ENCODE results near the gene FTSJ1. TPM values are rescaled to one million over a fixed set of nuclear protein-coding genes. Genes with fewer than 3 reads are reported as not detected.

The FTSJ1 gene
- total RNA-seq, 1 experiment from 2014 or later, result 29.4 TPM

- Histone ChIP-seq H3K27ac (no peak overlapping the region), H3K9me3 (replicated peaks) (no peaks in the 10 kb centered on the region), H3K36me3 (no peaks in the 10 kb centered on the region), H3K4me3 (no peak overlapping the region), H3K4me1 (no peaks in the 10 kb centered on the region), H3K27me3 (no peaks in the 10 kb centered on the region)
- no peak for DNase-seq
Observed at GRCh38 chrX:48477960-48478755, 2.2 kb downstream of the FTSJ1 start.

GRCh38 chrX:48478806-48479205, 2.8 kb downstream of the FTSJ1 start:
- Histone ChIP-seq H3K27me3 (no peaks in the 10 kb centered on the region), H3K4me3 (no peak overlapping the region), H3K27ac (no peak overlapping the region), H3K4me1 (no peaks in the 10 kb centered on the region), H3K36me3 (no peaks in the 10 kb centered on the region), H3K9me3 (replicated peaks) (no peaks in the 10 kb centered on the region)
- no peak for DNase-seq

DNA sequence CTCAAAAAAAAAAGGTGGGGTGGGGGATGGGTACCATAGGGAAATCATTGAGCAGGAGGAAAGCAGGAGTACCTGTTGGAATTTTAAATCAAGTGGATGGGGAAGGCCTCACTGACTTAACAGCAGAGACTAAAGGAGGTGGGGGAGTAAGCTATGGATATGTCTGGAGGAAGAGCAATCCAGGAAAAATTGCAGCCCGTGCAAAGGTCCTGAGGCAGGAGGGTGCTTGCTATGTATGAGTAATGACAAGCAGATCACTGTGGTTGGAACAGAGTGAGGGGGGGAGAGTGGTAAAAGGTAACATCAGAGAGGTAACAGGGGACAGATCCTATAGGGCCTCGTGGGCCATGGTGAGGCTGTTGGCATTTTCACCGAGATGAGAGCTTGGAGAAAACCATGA, 4.1 kb downstream of the FTSJ1 start:
- no peaks in the 10 kb centered on the region for H3K4me1 ChIP-seq
- no peaks in the 10 kb centered on the region for H3K9me3 ChIP-seq (replicated peaks)
- no peaks in the 10 kb centered on the region for H3K27me3 ChIP-seq
- no peak overlapping the region for H3K27ac ChIP-seq
- no peak for DNase-seq
- H3K4me3 ChIP-seq, result no peak overlapping the region
- H3K36me3 ChIP-seq, result no peaks in the 10 kb centered on the region

DNA sequence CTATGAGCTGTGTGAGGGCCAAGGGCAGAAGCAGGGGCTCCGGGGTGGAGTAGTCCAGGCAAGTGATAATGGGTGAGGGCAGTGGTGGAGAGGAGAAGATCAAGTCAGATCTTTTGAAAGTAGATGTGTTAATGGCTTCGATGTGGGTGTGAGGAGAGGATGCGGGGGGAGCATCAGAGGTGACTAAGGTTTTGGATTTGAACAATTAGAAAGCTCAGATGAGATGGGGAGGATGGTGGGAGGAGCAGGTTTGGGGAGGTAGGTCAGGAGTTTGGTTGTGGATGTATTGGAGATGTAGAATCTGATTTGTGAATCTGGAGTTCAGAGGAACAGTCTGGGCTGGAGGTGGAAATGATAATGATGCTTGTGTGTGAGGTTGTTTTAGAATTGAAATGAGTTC, 4.6 kb downstream of the FTSJ1 start:
- no peaks in the 10 kb centered on the region for H3K4me1 ChIP-seq
- H3K4me3 ChIP-seq, result no peak overlapping the region
- no peak for DNase-seq
- no peaks in the 10 kb centered on the region for H3K9me3 ChIP-seq (replicated peaks)
- H3K36me3 ChIP-seq, result no peaks in the 10 kb centered on the region
- no peak overlapping the region for H3K27ac ChIP-seq
- H3K27me3 ChIP-seq, result no peaks in the 10 kb centered on the region

- Histone ChIP-seq H3K4me1 (no peaks in the 10 kb centered on the region), H3K36me3 (no peaks in the 10 kb centered on the region), H3K27ac (no peak overlapping the region), H3K27me3 (no peaks in the 10 kb centered on the region), H3K4me3 (no peak overlapping the region), H3K9me3 (replicated peaks) (no peaks in the 10 kb centered on the region)
- no peak for DNase-seq
Observed at GRCh38 chrX:48482526-48482925, 6.5 kb downstream of the FTSJ1 start.

DNA sequence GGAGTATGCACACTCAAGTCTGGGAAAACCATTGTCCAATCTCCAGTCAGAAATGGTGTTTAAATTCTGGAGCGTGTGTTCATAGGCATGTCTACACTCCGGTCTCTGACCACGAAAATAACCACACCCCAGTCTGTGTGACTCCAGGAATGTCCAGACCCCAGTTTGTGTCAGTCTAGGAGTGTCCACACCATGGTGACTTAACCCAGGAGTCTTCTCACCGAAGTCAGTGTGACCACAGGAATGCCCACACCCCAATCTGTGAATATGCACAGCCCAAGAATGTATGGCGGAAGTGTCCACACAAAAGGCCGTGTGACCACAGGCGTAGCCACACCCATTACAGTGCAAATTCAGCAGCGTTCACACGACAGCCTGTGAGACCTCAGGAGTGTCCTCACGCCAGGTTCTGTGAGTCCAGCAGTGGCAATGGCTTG, 11.4 kb downstream of the FTSJ1 start:
- Histone ChIP-seq H3K27me3 (no peaks in the 10 kb centered on the region), H3K4me3 (no peak overlapping the region), H3K9me3 (replicated peaks) (no peaks in the 10 kb centered on the region), H3K36me3 (no peaks in the 10 kb centered on the region), H3K4me1 (peaks cover 3% of the 10 kb centered on the region; the same call in 1 of the 2 replicates), H3K27ac (peak overlapping the region; percentile 78)
- peak; percentile 47 to 64 for DNase-seq

DNA sequence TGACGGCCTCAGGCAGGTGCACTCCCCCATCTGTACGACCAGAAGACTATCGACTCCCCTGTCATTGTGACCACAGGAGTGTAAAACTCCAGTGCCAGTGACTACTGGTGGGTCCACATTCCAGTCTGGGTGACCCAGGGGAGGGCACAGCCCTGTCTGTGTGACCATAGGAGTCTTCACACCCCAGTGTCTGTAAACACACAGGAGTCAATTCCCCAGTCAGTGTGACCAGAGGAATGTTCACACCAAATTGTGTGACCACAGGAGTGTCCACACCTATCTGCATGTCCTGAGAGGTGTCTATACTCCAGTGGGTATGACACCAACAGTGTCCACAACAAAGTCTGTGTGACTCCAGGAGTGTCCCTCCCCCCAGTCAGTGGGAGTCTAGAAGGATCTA, 12.0 kb downstream of the FTSJ1 start:
- H3K27ac ChIP-seq, result peak overlapping the region; percentile 78
- no peak for DNase-seq

DNA sequence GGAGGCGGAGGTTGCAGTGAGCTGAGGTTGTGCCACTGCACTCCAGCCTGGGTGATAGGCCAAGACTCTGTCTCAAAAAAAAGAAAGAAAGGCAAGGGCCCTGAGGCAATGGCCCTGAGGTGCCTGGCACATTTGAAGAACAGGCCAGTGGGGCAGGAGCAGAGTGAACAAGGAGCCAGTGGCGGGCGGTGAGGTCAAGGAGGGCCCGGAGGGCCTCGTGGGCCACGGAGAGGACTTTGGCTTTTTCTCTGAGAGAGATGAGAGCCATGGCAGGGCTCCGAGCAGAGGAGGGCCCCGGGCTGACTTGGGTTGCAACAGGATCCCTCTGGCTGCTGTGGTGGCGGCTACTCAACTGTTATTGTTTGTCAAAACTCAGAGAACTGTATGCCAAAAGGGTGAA, 13.3 kb downstream of the FTSJ1 start:
- H3K36me3 ChIP-seq, result no peaks in the 10 kb centered on the region
- H3K9me3 ChIP-seq (replicated peaks), result no peaks in the 10 kb centered on the region
- peaks cover 3% of the 10 kb centered on the region; the same call in 1 of the 2 replicates for H3K4me1 ChIP-seq
- DNase-seq, result no peak
- H3K4me3 ChIP-seq, result no peak overlapping the region
- H3K27me3 ChIP-seq, result no peaks in the 10 kb centered on the region
- H3K27ac ChIP-seq, result no peak overlapping the region

More for the DNA sequence above, 12.0 kb downstream of the FTSJ1 start:
- H3K4me3 ChIP-seq, result no peak overlapping the region
- H3K36me3 ChIP-seq, result no peaks in the 10 kb centered on the region
- H3K4me1 ChIP-seq, result peaks cover 3% of the 10 kb centered on the region; the same call in 1 of the 2 replicates
- no peaks in the 10 kb centered on the region for H3K9me3 ChIP-seq (replicated peaks)
- no peaks in the 10 kb centered on the region for H3K27me3 ChIP-seq

DNA sequence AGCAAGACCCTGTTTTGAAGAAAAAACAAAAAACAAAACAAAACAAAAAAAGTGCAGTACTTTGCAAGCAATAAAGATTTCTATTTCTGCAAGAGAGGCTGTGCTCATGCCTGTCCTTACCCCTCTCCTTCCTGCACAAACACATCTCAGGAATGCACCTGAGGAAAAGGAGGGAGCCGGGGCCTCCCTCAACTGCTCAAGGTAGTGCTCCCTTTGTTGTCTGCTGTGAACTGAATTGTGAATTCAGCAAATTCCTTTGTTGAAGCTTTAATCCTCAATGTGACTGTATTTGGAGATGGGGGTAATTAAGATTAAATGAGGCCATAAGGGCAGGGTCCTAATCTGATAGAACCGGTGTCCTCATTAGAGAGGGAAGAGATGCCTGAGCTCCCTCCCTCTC, 13.9 kb downstream of the FTSJ1 start:
- no peak overlapping the region for H3K4me3 ChIP-seq
- H3K9me3 ChIP-seq (replicated peaks), result no peaks in the 10 kb centered on the region
- DNase-seq, result no peak
- H3K4me1 ChIP-seq, result peaks cover 3% of the 10 kb centered on the region; the same call in 1 of the 2 replicates
- H3K27me3 ChIP-seq, result no peaks in the 10 kb centered on the region
- H3K36me3 ChIP-seq, result no peaks in the 10 kb centered on the region
- H3K27ac ChIP-seq, result no peak overlapping the region

DNA sequence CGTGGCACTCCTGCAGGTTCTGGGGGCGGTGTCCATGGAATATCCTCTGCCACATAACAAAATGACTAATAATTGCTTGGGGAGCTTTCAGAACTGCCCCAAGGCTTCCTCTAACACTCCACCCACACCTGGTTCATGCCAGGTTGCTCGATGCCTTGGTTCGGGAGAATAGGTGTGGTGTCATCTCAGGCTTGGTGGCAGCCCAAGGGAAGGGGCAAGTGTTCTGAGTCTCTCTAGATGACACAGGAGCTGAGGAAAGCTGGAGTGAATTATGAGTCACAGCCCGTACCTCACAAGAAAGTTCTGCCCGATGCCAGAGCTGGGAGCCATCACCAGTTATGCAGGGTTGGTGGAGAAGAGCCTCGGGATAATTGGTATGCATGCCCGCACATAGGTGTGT, 14.7 kb downstream of the FTSJ1 start:
- Histone ChIP-seq H3K4me3 (no peak overlapping the region), H3K9me3 (replicated peaks) (no peaks in the 10 kb centered on the region), H3K27ac (no peak overlapping the region), H3K4me1 (peaks cover 3% of the 10 kb centered on the region; the same call in 1 of the 2 replicates), H3K36me3 (no peaks in the 10 kb centered on the region), H3K27me3 (no peaks in the 10 kb centered on the region)
- no peak for DNase-seq

- H3K4me1 ChIP-seq, result peaks cover 3% of the 10 kb centered on the region; the same call in 1 of the 2 replicates
- DNase-seq, result no peak
- no peak overlapping the region for H3K27ac ChIP-seq
- no peaks in the 10 kb centered on the region for H3K27me3 ChIP-seq
- H3K4me3 ChIP-seq, result no peak overlapping the region
- H3K9me3 ChIP-seq (replicated peaks), result no peaks in the 10 kb centered on the region
- no peaks in the 10 kb centered on the region for H3K36me3 ChIP-seq
Observed at GRCh38 chrX:48491809-48492208, 15.8 kb downstream of the FTSJ1 start.

DNA sequence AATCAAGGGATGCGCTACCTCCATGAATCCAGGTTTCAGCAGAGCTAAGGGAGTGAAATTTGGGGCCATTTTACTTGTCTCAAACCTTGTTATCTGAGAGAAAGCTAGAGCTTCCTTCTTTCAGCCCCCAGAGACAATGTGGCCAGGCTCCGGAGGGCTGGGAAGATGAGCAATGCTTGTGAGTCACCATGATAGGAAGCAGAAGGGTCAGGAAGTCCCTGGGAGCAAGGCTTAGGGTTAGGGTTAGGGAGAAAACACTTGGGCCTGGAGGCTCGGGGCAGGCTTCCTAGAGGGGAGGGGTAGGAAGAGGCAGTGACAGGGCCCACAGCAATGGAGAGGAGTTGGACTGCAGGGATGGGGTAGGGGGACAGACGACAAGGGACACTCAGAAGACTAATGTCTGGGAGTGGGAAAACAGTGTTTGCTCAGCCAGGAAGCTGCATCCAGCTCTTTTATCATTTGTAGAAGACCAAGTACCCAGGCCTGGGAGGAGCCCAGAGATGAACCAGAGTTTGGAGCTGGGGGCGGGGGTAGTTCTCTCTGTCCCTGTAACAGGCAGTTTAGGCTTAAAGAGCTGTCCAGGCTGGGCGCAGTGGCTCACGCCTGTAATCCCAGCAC, 16.4 kb downstream of the FTSJ1 start:
- Histone ChIP-seq H3K27me3 (no peaks in the 10 kb centered on the region), H3K9me3 (replicated peaks) (no peaks in the 10 kb centered on the region), H3K4me1 (peaks cover 3% of the 10 kb centered on the region; the same call in 1 of the 2 replicates), H3K4me3 (no peak overlapping the region), H3K27ac (no peak overlapping the region), H3K36me3 (no peaks in the 10 kb centered on the region)
- DNase-seq, result no peak

- Histone ChIP-seq H3K4me3 (no peak overlapping the region), H3K9me3 (replicated peaks) (no peaks in the 10 kb centered on the region), H3K27me3 (no peaks in the 10 kb centered on the region), H3K4me1 (no peaks in the 10 kb centered on the region), H3K27ac (no peak overlapping the region), H3K36me3 (no peaks in the 10 kb centered on the region)
- DNase-seq, result peak; percentile 44 to 59
Observed at GRCh38 chrX:48493890-48494364, 17.9 kb downstream of the FTSJ1 start.

DNA sequence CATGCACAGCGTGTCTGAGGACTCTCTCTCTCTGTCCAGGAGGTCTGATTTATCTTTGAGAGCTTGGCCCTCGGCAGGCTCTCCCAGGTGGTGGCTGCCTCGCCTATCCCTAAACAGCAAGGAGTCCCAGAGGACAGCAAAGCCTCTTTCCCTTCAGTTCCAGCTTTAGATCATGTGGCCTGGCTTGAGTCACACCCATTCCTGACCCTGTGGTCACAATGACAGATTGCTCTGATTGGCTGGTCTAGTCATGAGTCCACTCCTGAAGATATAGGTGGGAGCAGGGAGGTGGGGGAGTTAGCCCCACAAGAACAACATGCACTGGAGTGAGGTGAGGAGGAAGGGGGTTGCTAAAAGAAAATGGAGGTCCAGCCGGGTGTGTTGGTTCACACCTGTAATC, 20.7 kb downstream of the FTSJ1 start:
- Histone ChIP-seq H3K4me3 (no peak overlapping the region), H3K4me1 (no peaks in the 10 kb centered on the region), H3K27me3 (no peaks in the 10 kb centered on the region), H3K36me3 (no peaks in the 10 kb centered on the region), H3K27ac (no peak overlapping the region), H3K9me3 (replicated peaks) (no peaks in the 10 kb centered on the region)
- no peak for DNase-seq

DNA sequence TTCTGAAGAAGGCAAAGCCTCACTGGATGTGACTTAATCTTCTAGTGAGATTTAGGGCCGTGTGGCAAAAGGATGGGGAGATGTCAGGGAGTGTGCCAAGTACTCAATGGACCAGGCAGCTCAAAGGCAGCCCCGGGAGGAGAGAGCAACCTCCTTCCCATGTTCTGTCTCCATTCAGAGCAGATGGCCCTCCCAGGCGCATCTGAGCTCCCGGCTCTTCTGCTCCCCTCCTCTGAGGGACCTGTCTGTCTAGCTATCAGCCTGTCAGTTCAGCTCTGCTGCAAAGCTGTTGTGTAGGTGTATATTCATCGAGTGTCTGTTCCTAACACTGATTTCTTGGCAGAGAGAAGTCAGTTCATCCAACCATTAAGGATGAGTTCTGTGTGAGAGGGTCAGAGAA, 21.9 kb downstream of the FTSJ1 start:
- no peaks in the 10 kb centered on the region for H3K9me3 ChIP-seq (replicated peaks)
- no peaks in the 10 kb centered on the region for H3K4me1 ChIP-seq
- no peak for DNase-seq
- no peaks in the 10 kb centered on the region for H3K36me3 ChIP-seq
- H3K4me3 ChIP-seq, result no peak overlapping the region
- H3K27me3 ChIP-seq, result no peaks in the 10 kb centered on the region
- no peak overlapping the region for H3K27ac ChIP-seq
